Gastroesophageal sphincter (tissue), 4 donors: Measurements from ENCODE around the gene CCNK. TPM values are rescaled to one million over a fixed set of nuclear protein-coding genes. Genes with fewer than 3 reads are reported as not detected.

Experiments
- ATAC-seq: fragments of 150-250 bp; one replicate; pipeline ENCODE4 v1.9.1; 2016; ENCODE audit warnings: mild to moderate bottlenecking, moderate library complexity
- H3K27ac ChIP-seq, 4 donors: fragments of 200-600 bp; sonication (generic) in 3 of 4; 1 replicate in 3 of 4; 2 replicates in 1 of 4; pipeline ENCODE4 v1.5.1; 2016 to 2019
- H3K27me3 ChIP-seq: fragments of 200-600 bp; sonication (generic); one replicate; pipeline ENCODE4 v1.5.1; 2019
- H3K36me3 ChIP-seq, 2 donors: fragments of 200-600 bp; sonication (generic); one replicate each; pipeline ENCODE4 v1.5.1; 2019; ENCODE audit warnings: control low read depth in 1 of 2
- H3K4me1 ChIP-seq, 3 donors: fragments of 200-600 bp; sonication (generic); 1 replicate in 2 of 3; 2 replicates in 1 of 3; pipeline ENCODE4 v1.5.1; 2016 to 2019; ENCODE audit warnings: control low read depth in 2 of 3
- H3K4me3 ChIP-seq, 2 donors: fragments of 200-600 bp; sonication (generic); one replicate each; pipeline ENCODE4 v1.5.1; 2019; ENCODE audit warnings: mild to moderate bottlenecking in 1 of 2, moderate library complexity in 1 of 2
- H3K9me3 ChIP-seq, 3 donors: fragments of 200-600 bp; sonication (generic); one replicate each; pipeline ENCODE4 v1.5.1; 2017 to 2019; ENCODE audit warnings: control low read depth in 2 of 3
- EP300 ChIP-seq: sonication (generic); formaldehyde crosslinking; IDR thresholded peaks from one replicate; pipeline ENCODE4 v1.6.1; 2017; ENCODE audit warnings: antibody characterized with exemption, mild to moderate bottlenecking
- POLR2A ChIP-seq, 2 donors: fragments of 450-650 bp; IDR thresholded peaks; one replicate each; pipeline ENCODE4 v1.6.1; 2017; ENCODE audit warnings: antibody characterized with exemption in 2 of 2, mild to moderate bottlenecking in 2 of 2, moderate library complexity in 1 of 2
- POLR2AphosphoS5 ChIP-seq: sonication (generic); formaldehyde crosslinking; IDR thresholded peaks from one replicate; pipeline ENCODE4 v1.6.1; 2017; ENCODE audit warnings: antibody characterized with exemption
- WGBS, 2 donors: methylation state at CpG; one replicate each; pipeline ENCODE4 v1.1.5; 2018; ENCODE audit warnings: low coverage in 1 of 2; 5-methylcytosine and 5-hydroxymethylcytosine counted together
- total RNA-seq, 4 donors: library from RNA; depleted of rRNA; stranded (reverse); fragments of >200 nt; gene quantifications; one replicate each; pipeline ENCODE4 v1.1.0, GENCODE V29; 2016
- TF ChIP-seq, protein P1 (sequence below), 4 experiments: fragments of 200-600 bp in 2 of 4; fragments of 450-650 bp in 2 of 4; sonication (generic) in 1 of 4; IDR thresholded peaks; one replicate each; pipeline ENCODE4 v1.5.1; 2017 to 2019; ENCODE audit warnings: antibody characterized with exemption in 4 of 4, mild to moderate bottlenecking in 2 of 4, moderate library complexity in 2 of 4

The CCNK gene
- total RNA-seq, 4 donors from 2014 or later, result 17.1 to 26.8 (median 20.7) TPM

DNA sequence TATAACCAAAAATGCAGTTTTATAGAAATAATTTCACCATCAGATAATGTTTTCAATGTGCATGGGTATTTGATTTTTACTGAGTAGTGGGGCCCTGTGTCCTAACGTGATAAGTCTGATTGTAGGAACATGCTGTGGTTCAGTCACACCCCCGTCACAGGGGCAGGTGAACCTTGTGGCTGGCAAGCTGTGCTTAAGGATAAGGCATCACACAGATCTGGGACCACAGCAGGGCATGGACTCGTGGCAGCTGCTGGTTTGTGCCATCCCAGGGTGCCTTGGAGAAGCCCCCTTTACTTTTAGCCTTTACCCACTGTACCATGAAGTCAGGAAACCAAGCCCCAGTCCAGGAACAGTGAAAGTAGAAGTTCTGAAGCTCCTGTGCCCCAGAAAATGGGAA, 16.7 kb downstream of the CCNK start:
- no peak for ATAC-seq
- TF ChIP-seq, protein P1, sequence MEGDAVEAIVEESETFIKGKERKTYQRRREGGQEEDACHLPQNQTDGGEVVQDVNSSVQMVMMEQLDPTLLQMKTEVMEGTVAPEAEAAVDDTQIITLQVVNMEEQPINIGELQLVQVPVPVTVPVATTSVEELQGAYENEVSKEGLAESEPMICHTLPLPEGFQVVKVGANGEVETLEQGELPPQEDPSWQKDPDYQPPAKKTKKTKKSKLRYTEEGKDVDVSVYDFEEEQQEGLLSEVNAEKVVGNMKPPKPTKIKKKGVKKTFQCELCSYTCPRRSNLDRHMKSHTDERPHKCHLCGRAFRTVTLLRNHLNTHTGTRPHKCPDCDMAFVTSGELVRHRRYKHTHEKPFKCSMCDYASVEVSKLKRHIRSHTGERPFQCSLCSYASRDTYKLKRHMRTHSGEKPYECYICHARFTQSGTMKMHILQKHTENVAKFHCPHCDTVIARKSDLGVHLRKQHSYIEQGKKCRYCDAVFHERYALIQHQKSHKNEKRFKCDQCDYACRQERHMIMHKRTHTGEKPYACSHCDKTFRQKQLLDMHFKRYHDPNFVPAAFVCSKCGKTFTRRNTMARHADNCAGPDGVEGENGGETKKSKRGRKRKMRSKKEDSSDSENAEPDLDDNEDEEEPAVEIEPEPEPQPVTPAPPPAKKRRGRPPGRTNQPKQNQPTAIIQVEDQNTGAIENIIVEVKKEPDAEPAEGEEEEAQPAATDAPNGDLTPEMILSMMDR (IDR thresholded peaks at IDR 0.05), result no peak
- TF ChIP-seq EP300, result no peak
- no peak for TF ChIP-seq POLR2A (IDR thresholded peaks at IDR 0.05)
- TF ChIP-seq POLR2AphosphoS5, result no peak
- Histone ChIP-seq H3K27me3 (no peaks in the 10 kb centered on the region), H3K27ac (no peak overlapping the region), H3K4me3 (no peak overlapping the region), H3K4me1 (no peaks in the 10 kb centered on the region), H3K36me3 (peaks cover 3 to 99% of the 10 kb centered on the region in 2 donors), H3K9me3 (no peaks in the 10 kb centered on the region)
- WGBS, 2 donors, result 61 to 90% methylated on average over 1 to 3 of the region's 3 CpGs

DNA sequence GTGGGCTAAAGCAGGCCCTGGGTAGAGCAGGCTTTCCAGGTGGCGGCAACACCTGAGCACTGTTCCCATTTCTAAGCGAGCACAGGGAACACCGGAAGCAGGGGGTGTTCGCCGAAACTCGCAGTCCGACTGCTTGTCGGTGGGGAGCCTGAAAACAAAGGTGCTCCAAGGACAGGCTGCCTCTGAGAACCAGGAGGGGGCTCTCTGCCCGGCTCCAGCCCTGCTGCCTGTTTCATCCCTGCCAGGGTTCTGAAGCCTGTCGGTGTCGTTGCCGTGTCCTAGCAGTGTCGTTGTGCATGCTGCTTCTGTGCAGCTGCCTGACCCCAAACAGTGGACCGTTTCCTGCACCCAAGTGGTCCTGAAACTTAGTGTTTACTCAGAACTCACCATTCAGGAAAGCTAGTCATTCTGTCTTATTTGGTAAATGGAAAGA, 21.8 kb downstream of the CCNK start:
- Histone ChIP-seq H3K4me1 (no peaks in the 10 kb centered on the region), H3K27ac (no peak overlapping the region), H3K27me3 (no peaks in the 10 kb centered on the region), H3K9me3 (no peaks in the 10 kb centered on the region), H3K36me3 (peaks cover 4 to 99% of the 10 kb centered on the region in 2 donors), H3K4me3 (no peak overlapping the region)
- ATAC-seq, result no peak
- no CpG with 5 or more reads among the region's 14 CpGs for WGBS, 2 donors
- TF ChIP-seq, protein P1 (IDR thresholded peaks at IDR 0.05), result no peak

GRCh38 chr14:99503848-99504453, 22.7 kb downstream of the CCNK start:
- Histone ChIP-seq H3K4me3 (no peak overlapping the region), H3K27me3 (no peaks in the 10 kb centered on the region), H3K9me3 (no peaks in the 10 kb centered on the region), H3K4me1 (no peaks in the 10 kb centered on the region), H3K36me3 (peaks cover 4 to 99% of the 10 kb centered on the region in 2 donors), H3K27ac (no peak overlapping the region)
- no peak for TF ChIP-seq EP300
- ATAC-seq, result no peak
- 69 to 82% methylated on average over 1 to 4 of the region's 4 CpGs for WGBS, 2 donors

- WGBS, 2 donors, result 84 to 91% methylated on average over 4 to 5 of the region's 5 CpGs
- Histone ChIP-seq H3K27ac (no peak overlapping the region), H3K4me3 (no peak overlapping the region), H3K4me1 (peaks cover 0 to 5% (median 0%) of the 10 kb centered on the region in 3 donors), H3K9me3 (no peaks in the 10 kb centered on the region), H3K27me3 (no peaks in the 10 kb centered on the region), H3K36me3 (peaks cover 4 to 100% of the 10 kb centered on the region in 2 donors)
- TF ChIP-seq EP300 (no peak), POLR2A (IDR thresholded peaks at IDR 0.05) (no peak), POLR2AphosphoS5 (no peak)
- TF ChIP-seq, protein P1 (IDR thresholded peaks at IDR 0.05), result no peak
- ATAC-seq, result no peak
Observed at GRCh38 chr14:99505089-99505488, 23.9 kb downstream of the CCNK start.

- peaks cover 0 to 17% (median 8%) of the 10 kb centered on the region in 3 donors for H3K4me1 ChIP-seq
- no peaks in the 10 kb centered on the region for H3K9me3 ChIP-seq
- no peak for ATAC-seq
- no peak overlapping the region for H3K4me3 ChIP-seq
- no peak overlapping the region for H3K27ac ChIP-seq
- peaks cover 4 to 95% of the 10 kb centered on the region in 2 donors for H3K36me3 ChIP-seq
- H3K27me3 ChIP-seq, result no peaks in the 10 kb centered on the region
- no peak for TF ChIP-seq POLR2AphosphoS5
- TF ChIP-seq, protein P1 (IDR thresholded peaks at IDR 0.05), result no peak
- TF ChIP-seq POLR2A (IDR thresholded peaks at IDR 0.05), result no peak
- no peak for TF ChIP-seq EP300
- WGBS, 2 donors, result 77 to 79% methylated on average over 2 to 5 of the region's 6 CpGs
Observed at GRCh38 chr14:99506276-99506675, 25.1 kb downstream of the CCNK start.
